A549 treated with dexamethasone at 1 μM for 4 hours (cell line): Measurements from ENCODE around the gene SLC6A9. TPM values are rescaled to one million over a fixed set of nuclear protein-coding genes. Genes with fewer than 3 reads are reported as not detected.

Experiments
- total RNA-seq: library from RNA; stranded (reverse); fragments of 200-300 nt; extraction: Qiagen RNA extraction; gene quantifications from 5 replicates; pipeline ENCODE4 v1.2.3, GENCODE V29; 2022

SLC6A9 gene
- total RNA-seq: 8.6 to 15.1 TPM (median 14.3 TPM) in 5 replicates

DNA sequence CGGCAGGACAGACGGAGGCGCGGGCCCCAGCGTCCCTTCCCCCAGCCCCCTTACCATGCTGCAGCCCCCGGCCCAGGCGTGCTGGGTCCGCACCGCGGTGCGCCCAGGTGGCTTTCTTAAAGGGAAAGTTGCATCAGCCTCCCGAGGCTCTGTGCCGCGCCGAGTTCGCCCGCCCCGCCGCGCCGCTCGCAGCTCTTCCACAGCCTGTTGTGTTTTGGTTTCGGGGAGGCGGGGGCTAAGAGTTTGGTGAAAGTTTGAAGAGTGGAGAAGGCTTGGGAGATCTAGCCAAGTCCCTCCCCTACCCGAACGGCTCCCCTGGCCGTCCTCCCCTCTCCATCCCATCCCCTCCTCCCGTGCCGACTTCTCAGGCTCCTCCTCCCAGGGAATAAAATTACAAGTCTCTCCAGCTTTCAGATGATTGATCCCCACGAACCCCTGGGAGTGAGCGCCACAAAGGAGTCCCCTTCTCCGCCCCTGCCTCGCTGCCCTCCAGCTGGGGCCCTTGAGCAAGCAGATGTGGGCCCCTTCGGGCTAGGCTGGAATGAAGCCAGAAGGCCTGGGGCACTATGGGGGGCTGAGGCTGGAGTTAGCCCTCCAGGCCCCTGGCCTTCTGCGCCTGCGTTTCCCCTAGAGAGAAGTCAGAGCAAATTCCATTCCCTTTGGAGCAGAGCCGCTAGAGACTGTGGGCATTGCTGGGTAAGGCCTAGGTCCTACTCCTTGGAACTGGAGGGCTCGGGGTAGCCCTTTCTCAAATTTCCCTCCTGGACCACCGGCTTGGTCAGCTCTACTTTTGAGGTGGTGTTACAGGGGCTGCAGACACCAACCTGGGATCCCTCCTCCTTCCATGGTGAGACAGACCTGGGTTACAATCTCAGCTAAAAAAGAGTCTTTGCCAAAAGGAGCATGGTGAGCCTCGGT lies at the start of gene SLC6A9:
SLC6A9 (minus strand) TSS at position 211 of the 918 bp plus-strand sequence. CDS start 7,185 bp downstream, outside the sequence.

GRCh38 chr1:43991476-43992231 lies 39.6 kb downstream of the SLC6A9 start, which contains the start of gene CCDC24:
TSS of gene CCDC24 (plus strand) at chr1:43991599. CDS start at chr1:43991879, 280 bp downstream.

GRCh38 chr1:43978551-43979260 lies 52.6 kb downstream of the SLC6A9 start, which contains the start of gene B4GALT2:
TSS of gene B4GALT2 (plus strand) at chr1:43979210. CDS start at chr1:43981161, 1,951 bp downstream.

DNA sequence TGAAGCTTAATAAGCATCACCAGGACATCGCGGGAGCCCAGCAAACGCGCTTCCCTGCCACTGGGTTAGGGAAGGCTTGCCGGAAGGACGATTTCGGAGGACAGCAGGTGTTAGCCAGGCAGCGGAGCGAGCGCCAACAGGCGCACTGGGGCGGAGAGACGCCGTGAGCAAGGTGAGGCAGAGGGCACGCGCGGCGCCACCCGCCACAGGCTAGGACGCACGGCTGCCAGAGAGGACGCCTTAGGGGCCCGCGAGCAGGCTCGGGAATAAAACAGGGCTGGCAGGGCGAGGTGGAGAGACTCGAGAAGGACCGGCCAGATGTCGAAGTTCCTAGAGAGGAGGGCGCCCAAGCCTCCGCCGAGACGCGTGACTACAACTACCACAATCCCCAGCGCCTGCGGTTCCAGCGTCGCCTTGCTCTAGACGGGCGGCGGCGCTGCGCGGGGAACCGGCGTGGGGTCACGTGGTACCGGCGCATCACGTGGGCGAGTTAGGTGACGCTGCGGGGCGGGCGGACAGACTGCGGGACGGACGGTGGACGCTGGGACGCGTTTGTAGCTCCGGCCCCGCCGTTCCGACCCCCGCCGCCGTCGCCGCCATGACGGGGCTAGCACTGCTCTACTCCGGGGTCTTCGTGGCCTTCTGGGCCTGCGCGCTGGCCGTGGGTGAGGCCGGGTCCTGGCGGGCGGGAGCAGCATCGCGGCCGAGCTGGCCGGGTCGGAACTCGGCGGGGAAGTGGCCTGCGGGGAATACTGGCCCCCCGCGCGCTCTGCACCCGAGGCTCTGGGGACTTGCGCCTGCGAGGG lies 56.6 kb downstream of the SLC6A9 start, which contains the start of gene ATP6V0B:
ATP6V0B (plus strand) TSS at position 518 of the 806 bp plus-strand sequence; CDS start at position 599, 81 bp downstream.

DNA sequence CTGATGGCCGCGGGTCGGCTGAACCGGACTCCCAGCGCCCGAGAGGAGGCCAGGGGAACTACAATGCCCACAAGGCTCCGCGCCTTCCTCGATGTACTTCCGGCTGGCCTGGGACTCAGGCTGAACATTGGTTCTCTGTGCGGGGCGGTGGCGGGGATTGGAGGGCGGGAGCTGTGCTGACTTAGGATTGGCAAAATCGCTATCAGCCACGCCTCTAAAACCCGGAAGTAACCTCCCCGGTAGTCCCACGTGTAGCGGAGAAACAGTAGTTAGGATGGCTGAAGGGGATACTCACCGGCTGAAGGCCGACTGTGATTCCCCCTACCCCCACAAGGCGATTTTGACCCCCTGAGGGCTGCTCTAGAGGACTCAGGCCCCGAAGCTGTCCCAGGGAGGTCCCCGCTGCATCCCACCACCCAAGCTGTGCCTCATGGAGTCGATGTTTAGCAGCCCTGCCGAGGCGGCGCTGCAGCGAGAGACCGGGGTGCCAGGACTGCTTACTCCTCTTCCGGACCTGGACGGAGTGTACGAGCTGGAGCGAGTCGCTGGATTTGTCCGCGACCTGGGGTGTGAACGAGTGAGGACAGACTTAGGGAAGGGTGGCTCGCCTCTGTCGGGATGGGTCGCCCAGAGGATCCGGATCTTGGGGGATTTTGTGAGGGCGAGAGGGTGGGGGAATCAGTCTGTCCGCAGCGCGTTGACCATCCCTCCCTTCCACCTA lies 61.4 kb downstream of the SLC6A9 start, which contains the start of gene DPH2:
DPH2 (plus strand) TSS at position 265 of the 721 bp plus-strand sequence; CDS start at position 431, 166 bp downstream.

Other genes starting within 250 kb of the SLC6A9 start
- gene ARTN, start 97.7 kb downstream of the SLC6A9 start, total RNA-seq: 0.10 to 0.48 TPM (median 0.17 TPM) in 4 of 5 replicates, not detected in the other
- gene IPO13, start 84.5 kb downstream of the SLC6A9 start, total RNA-seq: 10.0 to 18.1 TPM (median 15.8 TPM) in 5 replicates
- 30.9 to 38.5 TPM (median 36.4 TPM) in 5 replicates for gene DPH2, start 61.5 kb downstream of the SLC6A9 start, total RNA-seq
- 97.4 to 138 TPM (median 118 TPM) in 5 replicates for gene ATP6V0B, start 56.5 kb downstream of the SLC6A9 start, total RNA-seq
- gene B4GALT2, start 52.3 kb downstream of the SLC6A9 start, total RNA-seq: 49.6 to 75.7 TPM (median 71.7 TPM) in 5 replicates
- gene CCDC24, start 39.9 kb downstream of the SLC6A9 start, total RNA-seq: 6.1 to 8.3 TPM (median 7.5 TPM) in 5 replicates
- 0.33 to 0.64 TPM (median 0.42 TPM) in 5 replicates for gene KLF17, start 87.4 kb upstream of the SLC6A9 start, total RNA-seq
- gene KLF18, start 110.2 kb upstream of the SLC6A9 start, total RNA-seq: 0.02 to 0.05 TPM (median 0.04 TPM) in 4 of 5 replicates, not detected in the other
- gene DMAP1, start 182.0 kb upstream of the SLC6A9 start, total RNA-seq: 18.5 to 22.0 TPM (median 19.0 TPM) in 5 replicates